HL-60 (cell line): ENCODE measurements around the gene CD300C.

ENCODE experiments used
- GABPA ChIP-seq: IDR thresholded peaks from 2 replicates; pipeline ENCODE4 v1.6.1; 2012; ENCODE audit warnings: low read depth
- POLR2AphosphoS5 ChIP-seq: IDR thresholded peaks from 2 replicates; pipeline ENCODE4 v1.6.1; 2012; ENCODE audit warnings: low read depth
- TF ChIP-seq, protein P1 (sequence below): IDR thresholded peaks from 2 replicates; pipeline ENCODE4 v1.6.1; 2012; ENCODE audit warnings: low read depth; ENCODE audit not compliant: insufficient replicate concordance
- TF ChIP-seq, protein P2 (sequence below): IDR thresholded peaks from one replicate; pipeline ENCODE4 v1.5.1; 2011; ENCODE audit warnings: low read length, control low read depth, inconsistent platforms; ENCODE audit not compliant: insufficient read depth

DNA sequence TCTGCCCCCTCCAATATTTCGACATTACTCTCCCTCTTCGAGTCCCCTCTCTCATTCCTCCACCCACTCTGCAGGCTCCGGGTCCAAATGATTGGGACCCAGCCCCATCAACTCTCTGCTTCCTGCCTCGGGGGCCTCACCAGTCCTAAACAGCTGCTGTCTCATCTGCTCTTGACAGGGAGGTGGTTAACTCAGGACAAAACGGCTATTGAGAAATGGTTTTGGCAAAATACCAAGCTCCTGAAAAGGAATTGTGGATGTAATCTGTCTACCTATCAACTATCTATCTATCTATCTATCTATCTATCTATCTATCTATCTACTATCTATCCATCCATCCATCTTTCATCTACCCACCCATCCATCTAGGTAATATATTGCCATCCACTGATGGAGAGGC lies 19.2 kb upstream of the CD300C start:
- TF ChIP-seq, protein P1, sequence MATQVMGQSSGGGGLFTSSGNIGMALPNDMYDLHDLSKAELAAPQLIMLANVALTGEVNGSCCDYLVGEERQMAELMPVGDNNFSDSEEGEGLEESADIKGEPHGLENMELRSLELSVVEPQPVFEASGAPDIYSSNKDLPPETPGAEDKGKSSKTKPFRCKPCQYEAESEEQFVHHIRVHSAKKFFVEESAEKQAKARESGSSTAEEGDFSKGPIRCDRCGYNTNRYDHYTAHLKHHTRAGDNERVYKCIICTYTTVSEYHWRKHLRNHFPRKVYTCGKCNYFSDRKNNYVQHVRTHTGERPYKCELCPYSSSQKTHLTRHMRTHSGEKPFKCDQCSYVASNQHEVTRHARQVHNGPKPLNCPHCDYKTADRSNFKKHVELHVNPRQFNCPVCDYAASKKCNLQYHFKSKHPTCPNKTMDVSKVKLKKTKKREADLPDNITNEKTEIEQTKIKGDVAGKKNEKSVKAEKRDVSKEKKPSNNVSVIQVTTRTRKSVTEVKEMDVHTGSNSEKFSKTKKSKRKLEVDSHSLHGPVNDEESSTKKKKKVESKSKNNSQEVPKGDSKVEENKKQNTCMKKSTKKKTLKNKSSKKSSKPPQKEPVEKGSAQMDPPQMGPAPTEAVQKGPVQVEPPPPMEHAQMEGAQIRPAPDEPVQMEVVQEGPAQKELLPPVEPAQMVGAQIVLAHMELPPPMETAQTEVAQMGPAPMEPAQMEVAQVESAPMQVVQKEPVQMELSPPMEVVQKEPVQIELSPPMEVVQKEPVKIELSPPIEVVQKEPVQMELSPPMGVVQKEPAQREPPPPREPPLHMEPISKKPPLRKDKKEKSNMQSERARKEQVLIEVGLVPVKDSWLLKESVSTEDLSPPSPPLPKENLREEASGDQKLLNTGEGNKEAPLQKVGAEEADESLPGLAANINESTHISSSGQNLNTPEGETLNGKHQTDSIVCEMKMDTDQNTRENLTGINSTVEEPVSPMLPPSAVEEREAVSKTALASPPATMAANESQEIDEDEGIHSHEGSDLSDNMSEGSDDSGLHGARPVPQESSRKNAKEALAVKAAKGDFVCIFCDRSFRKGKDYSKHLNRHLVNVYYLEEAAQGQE = no peak
- TF ChIP-seq, protein P2, sequence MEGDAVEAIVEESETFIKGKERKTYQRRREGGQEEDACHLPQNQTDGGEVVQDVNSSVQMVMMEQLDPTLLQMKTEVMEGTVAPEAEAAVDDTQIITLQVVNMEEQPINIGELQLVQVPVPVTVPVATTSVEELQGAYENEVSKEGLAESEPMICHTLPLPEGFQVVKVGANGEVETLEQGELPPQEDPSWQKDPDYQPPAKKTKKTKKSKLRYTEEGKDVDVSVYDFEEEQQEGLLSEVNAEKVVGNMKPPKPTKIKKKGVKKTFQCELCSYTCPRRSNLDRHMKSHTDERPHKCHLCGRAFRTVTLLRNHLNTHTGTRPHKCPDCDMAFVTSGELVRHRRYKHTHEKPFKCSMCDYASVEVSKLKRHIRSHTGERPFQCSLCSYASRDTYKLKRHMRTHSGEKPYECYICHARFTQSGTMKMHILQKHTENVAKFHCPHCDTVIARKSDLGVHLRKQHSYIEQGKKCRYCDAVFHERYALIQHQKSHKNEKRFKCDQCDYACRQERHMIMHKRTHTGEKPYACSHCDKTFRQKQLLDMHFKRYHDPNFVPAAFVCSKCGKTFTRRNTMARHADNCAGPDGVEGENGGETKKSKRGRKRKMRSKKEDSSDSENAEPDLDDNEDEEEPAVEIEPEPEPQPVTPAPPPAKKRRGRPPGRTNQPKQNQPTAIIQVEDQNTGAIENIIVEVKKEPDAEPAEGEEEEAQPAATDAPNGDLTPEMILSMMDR = no peak
- TF ChIP-seq GABPA (no peak), POLR2AphosphoS5 (no peak)
